Stomach (tissue), 9 donors: ENCODE results near the gene ZFAND4. TPM values are rescaled to one million over a fixed set of nuclear protein-coding genes. Genes with fewer than 3 reads are reported as not detected.
A peak's percentile ranks its signal among the peaks of the same experiment; 100 is the strongest.

ENCODE experiments used
- DNase-seq, 2 donors: peaks; one replicate each; pipeline versions ENCODE4 v3.0.0 to v3.0.0-alpha.2; 2013 to 2019
- H3K27ac ChIP-seq, 5 donors: fragments of 200-600 bp in 4 of 5; sonication (generic) in 4 of 5; one replicate each; pipeline ENCODE4 v1.5.1; 2013 to 2019; ENCODE audit warnings: mild to moderate bottlenecking in 1 of 5, moderate library complexity in 1 of 5
- H3K27me3 ChIP-seq, 3 donors: fragments of 200-600 bp; sonication (generic); one replicate each; pipeline ENCODE4 v1.5.1; 2017 to 2019; ENCODE audit warnings: mixed run types in 1 of 3
- H3K36me3 ChIP-seq, 4 donors: fragments of 200-600 bp; sonication (generic); 1 replicate in 3 of 4; 2 replicates in 1 of 4; pipeline ENCODE4 v1.5.1; 2016 to 2019
- H3K4me1 ChIP-seq, 4 donors: fragments of 200-600 bp; sonication (generic); one replicate each; pipeline ENCODE4 v1.5.1; 2016 to 2019
- H3K4me3 ChIP-seq, 4 donors: fragments of 200-600 bp; sonication (generic) in 3 of 4; one replicate each; pipeline ENCODE4 v1.5.1; 2016 to 2019; ENCODE audit warnings: mild to moderate bottlenecking in 1 of 4
- H3K9me3 ChIP-seq, 4 donors: fragments of 200-600 bp; sonication (generic); one replicate each; pipeline ENCODE4 v1.5.1; 2016 to 2019
- EP300 ChIP-seq: sonication (generic); formaldehyde crosslinking; IDR thresholded peaks from one replicate; pipeline ENCODE4 v1.6.1; 2017; ENCODE audit warnings: antibody characterized with exemption
- POLR2A ChIP-seq, 4 donors: fragments of 450-650 bp; IDR thresholded peaks; one replicate each; pipeline ENCODE4 v1.6.1; 2016; ENCODE audit warnings: antibody characterized with exemption in 4 of 4, control low read depth in 2 of 4, mild to moderate bottlenecking in 1 of 4, moderate library complexity in 1 of 4
- POLR2AphosphoS5 ChIP-seq, 3 donors: sonication (generic); formaldehyde crosslinking; IDR thresholded peaks; one replicate each; pipeline ENCODE4 v1.6.1; 2016; ENCODE audit warnings: antibody characterized with exemption in 3 of 3
- WGBS, 5 donors: extraction: QIAGEN DNeasy Blood & Tissue Kit in 3 of 5; methylation state at CpG; one replicate each; pipeline versions ENCODE4 v1.1.5 to v1.1.7; 2013 to 2018; 5-methylcytosine and 5-hydroxymethylcytosine counted together
- intact Hi-C: fragments of 100-400 bp; cut with DNase I; formaldehyde crosslinking; loops from one replicate; pipeline ENCODE4 v1.15.1; 2023; ENCODE audit warnings: low total_unique reads
- polyA plus RNA-seq, 3 donors: library from polyadenylated mRNA; stranded (reverse); fragments of 200-250 nt; gene quantifications; one replicate each; pipeline ENCODE4 v1.2.3, GENCODE V29; 2013
- total RNA-seq, 5 donors: library from RNA; depleted of rRNA; stranded (reverse); fragments of >200 nt; gene quantifications; one replicate each; pipeline versions ENCODE4 v1.1.0 to v1.2.3, GENCODE V29; 2014 to 2016
- TF ChIP-seq, protein P1 (sequence below), 7 experiments: fragments of 450-650 bp in 4 of 7; fragments of 200-600 bp in 3 of 7; sonication (generic) in 3 of 7; IDR thresholded peaks; one replicate each; pipeline ENCODE4 v1.5.1; 2016 to 2019; ENCODE audit warnings: antibody characterized with exemption in 7 of 7, control low read depth in 2 of 7, mild to moderate bottlenecking in 1 of 7
- donor health status: healthy with polysubstance abuse.
- donor health status: Bipolar disorder and iron deficiency.
- donor health status: healthy.

The ZFAND4 gene
- total and polyA plus RNA-seq, 8 donors: 3.2 to 179 (median 7.0) TPM

DNA sequence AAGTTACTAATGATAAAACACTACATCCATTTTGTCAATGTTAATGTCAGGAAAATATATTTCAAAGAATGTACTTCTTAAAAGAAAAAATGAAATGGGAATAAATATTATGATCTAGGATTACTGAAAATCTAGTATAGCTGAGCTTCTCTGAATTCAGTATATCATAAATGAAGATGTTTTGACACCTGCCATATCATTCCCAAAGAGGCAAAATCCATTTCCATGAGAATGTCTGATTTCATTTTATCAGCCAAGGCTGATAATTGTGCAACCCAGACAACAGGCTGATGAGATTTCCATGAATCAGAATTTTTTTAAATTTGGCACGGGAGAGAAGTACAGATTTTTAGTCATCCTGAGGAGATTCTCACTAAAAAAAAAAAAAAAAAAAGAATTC lies 32.5 kb downstream of the ZFAND4 start:
- Histone ChIP-seq H3K4me3 (no peak overlapping the region), H3K4me1 (no peaks in the 10 kb centered on the region), H3K36me3 (peaks cover 0 to 69% (median 22%) of the 10 kb centered on the region in 4 donors), H3K9me3 (no peaks in the 10 kb centered on the region), H3K27me3 (no peaks in the 10 kb centered on the region), H3K27ac (no peak overlapping the region)
- 89 to 100% (median 98%) methylated on average over 1 of the region's 1 CpG for WGBS, 5 donors
- no peak for DNase-seq
- TF ChIP-seq POLR2AphosphoS5 (IDR thresholded peaks at IDR 0.05) (no peak), EP300 (no peak), POLR2A (IDR thresholded peaks at IDR 0.05) (no peak)
- TF ChIP-seq, protein P1, sequence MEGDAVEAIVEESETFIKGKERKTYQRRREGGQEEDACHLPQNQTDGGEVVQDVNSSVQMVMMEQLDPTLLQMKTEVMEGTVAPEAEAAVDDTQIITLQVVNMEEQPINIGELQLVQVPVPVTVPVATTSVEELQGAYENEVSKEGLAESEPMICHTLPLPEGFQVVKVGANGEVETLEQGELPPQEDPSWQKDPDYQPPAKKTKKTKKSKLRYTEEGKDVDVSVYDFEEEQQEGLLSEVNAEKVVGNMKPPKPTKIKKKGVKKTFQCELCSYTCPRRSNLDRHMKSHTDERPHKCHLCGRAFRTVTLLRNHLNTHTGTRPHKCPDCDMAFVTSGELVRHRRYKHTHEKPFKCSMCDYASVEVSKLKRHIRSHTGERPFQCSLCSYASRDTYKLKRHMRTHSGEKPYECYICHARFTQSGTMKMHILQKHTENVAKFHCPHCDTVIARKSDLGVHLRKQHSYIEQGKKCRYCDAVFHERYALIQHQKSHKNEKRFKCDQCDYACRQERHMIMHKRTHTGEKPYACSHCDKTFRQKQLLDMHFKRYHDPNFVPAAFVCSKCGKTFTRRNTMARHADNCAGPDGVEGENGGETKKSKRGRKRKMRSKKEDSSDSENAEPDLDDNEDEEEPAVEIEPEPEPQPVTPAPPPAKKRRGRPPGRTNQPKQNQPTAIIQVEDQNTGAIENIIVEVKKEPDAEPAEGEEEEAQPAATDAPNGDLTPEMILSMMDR (IDR thresholded peaks at IDR 0.05): no peak
- intact Hi-C loops: no loop called here

DNA sequence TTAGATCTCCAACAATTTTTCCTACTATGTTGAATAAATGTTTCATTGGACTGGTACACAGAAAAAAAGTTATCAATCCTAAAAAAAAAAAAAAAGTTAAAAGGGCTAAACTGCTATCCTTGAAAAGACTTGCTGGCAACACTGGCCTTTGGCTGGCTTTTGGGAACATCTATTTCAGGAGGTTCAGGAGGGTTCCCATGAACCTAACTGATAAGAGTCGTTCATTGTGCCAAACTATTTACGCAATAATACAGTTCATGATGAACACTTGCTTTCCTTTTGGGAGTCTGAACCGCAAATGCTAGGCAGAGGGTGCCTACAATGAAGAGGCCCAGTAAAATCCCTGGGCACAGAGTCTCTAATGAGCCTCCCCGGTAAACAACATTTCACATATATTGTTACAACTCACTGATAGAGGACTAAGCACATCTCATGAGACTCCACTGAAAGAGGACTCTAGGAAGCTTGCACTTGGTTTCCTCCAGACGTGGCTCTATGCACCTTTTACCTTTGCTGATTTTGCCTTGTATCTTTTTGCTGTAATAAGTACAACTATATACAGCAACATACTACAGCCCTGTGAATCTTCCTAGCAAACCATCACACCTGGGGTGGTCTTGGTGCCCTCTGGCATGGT lies 45.0 kb downstream of the ZFAND4 start:
- WGBS, 5 donors: 79 to 88% (median 83%) methylated on average over 5 of the region's 5 CpGs
- no peak overlapping the region for H3K27ac ChIP-seq
- DNase-seq: no peak

DNA sequence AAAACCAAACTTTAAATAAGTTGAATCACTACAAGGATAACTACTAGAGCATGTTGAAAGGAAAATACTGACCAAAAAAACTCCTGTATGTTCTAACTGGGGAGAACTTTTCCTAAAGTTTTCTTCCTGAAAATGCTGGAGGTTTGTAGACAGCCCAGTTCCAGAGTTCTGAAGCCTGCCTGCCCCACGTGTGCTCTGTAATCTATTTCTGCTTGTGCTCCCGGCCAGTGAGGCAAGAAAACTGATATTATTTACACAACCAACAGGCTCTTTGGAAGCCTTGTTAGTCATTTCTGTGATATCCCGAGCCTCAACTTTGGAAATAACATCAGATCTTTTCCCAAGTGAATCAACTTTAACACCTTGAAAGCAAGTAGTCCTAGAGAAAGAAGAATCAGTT lies 46.7 kb downstream of the ZFAND4 start:
- no peak overlapping the region for H3K27ac ChIP-seq
- 27 to 64% (median 37%) methylated on average over 3 of the region's 3 CpGs for WGBS, 5 donors

More for the DNA sequence above, 45.0 kb downstream of the ZFAND4 start:
- TF ChIP-seq EP300 (no peak), POLR2AphosphoS5 (IDR thresholded peaks at IDR 0.05) (no peak)
- TF ChIP-seq, protein P1 (IDR thresholded peaks at IDR 0.05): no peak
- intact Hi-C loops: no loop called here
- no peaks in the 10 kb centered on the region for H3K4me1 ChIP-seq
- no peaks in the 10 kb centered on the region for H3K9me3 ChIP-seq
- H3K36me3 ChIP-seq: peaks cover 0 to 19% (median 18%) of the 10 kb centered on the region in 4 donors
- no peaks in the 10 kb centered on the region for H3K27me3 ChIP-seq
- no peak overlapping the region for H3K4me3 ChIP-seq

DNA sequence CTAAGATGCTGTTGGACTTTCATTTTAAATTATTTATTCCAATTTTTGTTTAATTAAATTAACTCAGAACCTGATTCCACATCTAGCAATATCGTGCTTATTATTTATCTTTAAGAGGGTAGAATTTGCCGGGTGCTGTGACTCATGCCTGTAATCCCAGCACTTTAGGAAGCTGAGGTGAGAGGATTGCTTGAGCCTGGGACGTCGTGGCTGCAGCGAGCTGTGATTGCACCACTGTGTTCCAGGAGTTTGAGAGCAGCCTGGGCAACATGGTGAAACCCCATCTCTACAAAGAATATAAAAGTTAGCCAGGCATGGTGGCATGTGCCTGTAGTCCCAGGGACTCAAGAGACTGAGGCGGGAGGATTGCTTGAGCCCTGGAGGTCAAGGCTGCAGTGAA lies 47.8 kb downstream of the ZFAND4 start:
- 85 to 98% (median 95%) methylated on average over 6 of the region's 6 CpGs for WGBS, 5 donors
- H3K4me1 ChIP-seq: no peaks in the 10 kb centered on the region
- no peak for DNase-seq
- H3K27ac ChIP-seq: no peak overlapping the region
- intact Hi-C loops: no loop called here
- no peak overlapping the region for H3K4me3 ChIP-seq
- TF ChIP-seq EP300: no peak
- TF ChIP-seq, protein P1 (IDR thresholded peaks at IDR 0.05): no peak
- TF ChIP-seq POLR2AphosphoS5 (IDR thresholded peaks at IDR 0.05): no peak
- no peak for TF ChIP-seq POLR2A (IDR thresholded peaks at IDR 0.05)
- H3K9me3 ChIP-seq: no peaks in the 10 kb centered on the region
- peaks cover 0 to 24% (median 20%) of the 10 kb centered on the region in 4 donors for H3K36me3 ChIP-seq
- no peaks in the 10 kb centered on the region for H3K27me3 ChIP-seq

More for the DNA sequence above, 46.7 kb downstream of the ZFAND4 start:
- intact Hi-C loops: no loop called here
- peak in 1 of 2 donors; percentile 12 for DNase-seq
- Histone ChIP-seq H3K36me3 (peaks cover 0 to 19% (median 18%) of the 10 kb centered on the region in 4 donors), H3K4me1 (no peaks in the 10 kb centered on the region), H3K27me3 (no peaks in the 10 kb centered on the region), H3K4me3 (no peak overlapping the region), H3K9me3 (no peaks in the 10 kb centered on the region)
- TF ChIP-seq POLR2A (IDR thresholded peaks at IDR 0.05) (no peak), EP300 (no peak), POLR2AphosphoS5 (IDR thresholded peaks at IDR 0.05) (no peak)
- TF ChIP-seq, protein P1 (IDR thresholded peaks at IDR 0.05): no peak
